GM12891 (cell line): ENCODE measurements around the gene MXI1.

ENCODE experiments used
- POLR2A ChIP-seq: IDR thresholded peaks from 2 replicates; pipeline ENCODE4 v1.6.1; 2011; ENCODE audit warnings: low read depth, low read length, control low read depth
- POLR2AphosphoS5 ChIP-seq: IDR thresholded peaks from 2 replicates; pipeline ENCODE4 v1.6.1; 2011; ENCODE audit warnings: low read depth, low read length, control low read depth
- TAF1 ChIP-seq: IDR thresholded peaks from 2 replicates; pipeline ENCODE4 v1.6.1; 2011; ENCODE audit warnings: low read depth, low read length, control low read depth

GRCh38 chr10:110334061-110334656, 126.8 kb downstream of the MXI1 start:
- TF ChIP-seq POLR2A (no peak), TAF1 (no peak), POLR2AphosphoS5 (no peak)
